ENCODE measurements around the gene STK32C. TPM values are rescaled to one million over a fixed set of nuclear protein-coding genes. Genes with fewer than 3 reads are reported as not detected.

The STK32C gene
- total and polyA plus RNA-seq, 2 donors from 2014 or later: 11.6 to 14.4 TPM

GRCh38 chr10:132300582-132300981 lies 7.2 kb downstream of the STK32C start:
- TF ChIP-seq CTCF (IDR thresholded peaks at IDR 0.05; ENCODE audit: borderline replicate concordance, extremely low read depth, insufficient read depth): no peak
- H3K27me3 ChIP-seq (ENCODE audit: control insufficient read depth, insufficient read depth, low read length): no peaks in the 10 kb centered on the region
- H3K9ac ChIP-seq (ENCODE audit: low read length in 3 of 3): no peak overlapping the region
- FAIRE-seq: no peak
- peak in 1 of 5 donors; percentile 18 for DNase-seq
- H3K4me1 ChIP-seq (ENCODE audit: control insufficient read depth in 2 of 3, insufficient read depth in 2 of 3, low read depth in 1 of 3, low read length in 3 of 3): no peaks in the 10 kb centered on the region
- H3K9me3 ChIP-seq (ENCODE audit: control insufficient read depth in 2 of 3, insufficient read depth in 1 of 3, low read length in 3 of 3): no peaks in the 10 kb centered on the region
- no peak overlapping the region for H3K4me3 ChIP-seq (ENCODE audit: low read length in 3 of 3)
- no peaks in the 10 kb centered on the region for H3K36me3 ChIP-seq (ENCODE audit: control insufficient read depth in 2 of 3, insufficient read depth in 3 of 3, low read length in 3 of 3)
- no peak overlapping the region for H3K27ac ChIP-seq (ENCODE audit: low read depth in 2 of 2, low read length in 2 of 2)
- intact Hi-C loops (cut with DNase I): no loop called here

- Histone ChIP-seq H3K4me1 (ENCODE audit: control insufficient read depth in 2 of 3, insufficient read depth in 2 of 3, low read depth in 1 of 3, low read length in 3 of 3) (no peaks in the 10 kb centered on the region), H3K27ac (ENCODE audit: low read depth in 2 of 2, low read length in 2 of 2) (no peak overlapping the region), H3K36me3 (ENCODE audit: control insufficient read depth in 2 of 3, insufficient read depth in 3 of 3, low read length in 3 of 3) (no peaks in the 10 kb centered on the region), H3K9me3 (ENCODE audit: control insufficient read depth in 2 of 3, insufficient read depth in 1 of 3, low read length in 3 of 3) (no peaks in the 10 kb centered on the region), H3K27me3 (ENCODE audit: control insufficient read depth, insufficient read depth, low read length) (no peaks in the 10 kb centered on the region), H3K9ac (ENCODE audit: low read length in 3 of 3) (no peak overlapping the region), H3K4me3 (ENCODE audit: low read length in 3 of 3) (no peak overlapping the region)
- DNase-seq: peak in 1 of 5 donors; percentile 35
- intact Hi-C loops (cut with DNase I): no loop called here
- FAIRE-seq: no peak
- no peak for TF ChIP-seq CTCF (IDR thresholded peaks at IDR 0.05; ENCODE audit: borderline replicate concordance, extremely low read depth, insufficient read depth)
Observed at GRCh38 chr10:132299371-132300336, 8.1 kb downstream of the STK32C start.

- FAIRE-seq: no peak
- DNase-seq: peak; percentile 60 to 79 (median 69)
- no peak for TF ChIP-seq CTCF (IDR thresholded peaks at IDR 0.05; ENCODE audit: borderline replicate concordance, extremely low read depth, insufficient read depth)
Observed at GRCh38 chr10:132298038-132298881, 9.5 kb downstream of the STK32C start.

More at GRCh38 chr10:132298038-132298881, 9.5 kb downstream of the STK32C start:
- H3K36me3 ChIP-seq (ENCODE audit: control insufficient read depth in 2 of 3, insufficient read depth in 3 of 3, low read length in 3 of 3): no peaks in the 10 kb centered on the region
- no peaks in the 10 kb centered on the region for H3K27me3 ChIP-seq (ENCODE audit: control insufficient read depth, insufficient read depth, low read length)
- intact Hi-C loops (cut with DNase I): no loop called here
- peaks cover 0 to 3% (median 0%) of the 10 kb centered on the region in 3 donors for H3K4me1 ChIP-seq (ENCODE audit: control insufficient read depth in 2 of 3, insufficient read depth in 2 of 3, low read depth in 1 of 3, low read length in 3 of 3)
- no peak overlapping the region for H3K27ac ChIP-seq (ENCODE audit: low read depth in 2 of 2, low read length in 2 of 2)
- H3K9ac ChIP-seq (ENCODE audit: low read length in 3 of 3): no peak overlapping the region
- no peak overlapping the region for H3K4me3 ChIP-seq (ENCODE audit: low read length in 3 of 3)
- no peaks in the 10 kb centered on the region for H3K9me3 ChIP-seq (ENCODE audit: control insufficient read depth in 2 of 3, insufficient read depth in 1 of 3, low read length in 3 of 3)
